HG03175 (cell line): Measurements from ENCODE around the gene QSOX1.

Experiments used
- ATAC-seq: cut with Tn5 transposase; IDR thresholded peaks from one replicate; pipeline ENCODE4 v1.9.1; 2021; ENCODE audit warnings: mild to moderate bottlenecking, moderate library complexity; ENCODE audit not compliant: unreplicated experiment

Gene QSOX1

GRCh38 chr1:180248731-180249681 is 94.3 kb downstream of the QSOX1 start:
- no peak for ATAC-seq

DNA sequence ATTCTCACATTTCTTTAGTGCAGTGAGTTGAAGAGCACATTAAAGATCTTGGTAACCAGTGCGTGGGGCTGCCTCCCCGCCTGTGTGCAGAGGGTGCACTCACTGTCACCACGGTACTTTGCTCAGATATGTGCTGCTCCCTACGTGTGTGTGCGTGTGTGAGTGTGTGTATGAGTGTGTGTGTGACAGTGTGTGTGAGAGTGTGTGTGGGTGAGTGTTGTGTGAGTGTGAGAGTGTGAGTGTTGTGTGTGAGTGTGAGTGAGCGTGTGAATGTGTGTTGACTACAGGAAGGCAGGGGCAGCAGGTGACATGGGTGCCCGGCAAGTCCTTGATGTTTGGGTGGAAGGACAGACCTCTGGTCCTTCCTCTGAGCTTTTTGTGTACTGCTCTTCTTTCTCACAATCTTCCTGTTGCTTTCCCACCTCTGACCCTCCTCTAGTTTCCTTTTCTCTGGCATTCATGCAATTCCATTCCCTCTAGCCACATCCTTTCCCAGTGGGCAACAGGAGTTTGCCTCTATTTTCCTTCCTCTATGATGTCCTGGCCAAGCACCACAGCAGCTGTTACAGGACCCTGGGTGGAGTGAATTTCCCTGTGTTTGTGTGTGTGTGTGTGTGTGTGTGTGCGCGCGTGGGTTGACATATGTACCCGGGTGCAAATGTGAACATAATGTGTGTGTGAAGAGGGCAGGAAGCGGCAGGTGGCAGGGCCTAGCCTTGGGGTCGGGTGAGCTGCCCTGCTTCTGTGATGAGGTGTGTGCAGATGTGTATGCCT is 95.2 kb downstream of the QSOX1 start:
- no peak for ATAC-seq

GRCh38 chr1:180250499-180250770 is 95.8 kb downstream of the QSOX1 start:
- ATAC-seq, result no peak

- no peak for ATAC-seq
Measured at GRCh38 chr1:180250883-180251509, 96.3 kb downstream of the QSOX1 start.

GRCh38 chr1:180251526-180252305 is 97.0 kb downstream of the QSOX1 start:
- ATAC-seq, result no peak

- peak; percentile 77 for ATAC-seq
Measured at GRCh38 chr1:180252638-180253536, 98.2 kb downstream of the QSOX1 start.
